Memory B cell (primary cell): ENCODE measurements around the gene TMPRSS2.

ENCODE experiments used
- ATAC-seq: fragments of 150-1000 bp; cut with Tn5 transposase; 2 replicates; pipeline ENCODE4 v1.10.0; 2021; ENCODE audit warnings: low read depth, mild to moderate bottlenecking, moderate library complexity
- DNase-seq, 2 donors: peaks; one replicate each; pipeline ENCODE4 v3.0.0; 2022; ENCODE audit warnings: low spot score in 2 of 2
- H3K27ac Mint-ChIP-seq: one replicate; pipeline ENCODE4 v1.8.0; 2022; ENCODE audit warnings: mild to moderate bottlenecking, moderate library complexity, mixed read lengths
- H3K27me3 Mint-ChIP-seq: one replicate; pipeline ENCODE4 v1.8.0; 2022; ENCODE audit warnings: mixed read lengths
- H3K36me3 Mint-ChIP-seq: one replicate; pipeline ENCODE4 v1.8.0; 2022; ENCODE audit warnings: mild to moderate bottlenecking, mixed read lengths
- H3K4me1 Mint-ChIP-seq: one replicate; pipeline ENCODE4 v1.8.0; 2022; ENCODE audit warnings: mixed read lengths
- H3K4me3 Mint-ChIP-seq: one replicate; pipeline ENCODE4 v1.8.0; 2022; ENCODE audit warnings: mild to moderate bottlenecking, moderate library complexity, mixed read lengths
- H3K9me3 Mint-ChIP-seq: one replicate; pipeline ENCODE4 v1.8.0; 2022; ENCODE audit warnings: mixed read lengths

Gene TMPRSS2

GRCh38 chr21:41523175-41523574 lies 15.2 kb upstream of the TMPRSS2 start:
- Mint-ChIP-seq H3K4me3 (no peak overlapping the region), H3K27me3 (peaks cover 10% of the 10 kb centered on the region), H3K9me3 (peaks cover 1% of the 10 kb centered on the region), H3K36me3 (no peaks in the 10 kb centered on the region), H3K4me1 (peaks cover 2% of the 10 kb centered on the region), H3K27ac (no peak overlapping the region)
- DNase-seq (no peak), ATAC-seq (no peak)

- Mint-ChIP-seq H3K9me3 (peaks cover 1% of the 10 kb centered on the region), H3K36me3 (no peaks in the 10 kb centered on the region), H3K27ac (no peak overlapping the region), H3K4me1 (peaks cover 2% of the 10 kb centered on the region), H3K4me3 (no peak overlapping the region), H3K27me3 (peaks cover 9% of the 10 kb centered on the region)
- DNase-seq, result no peak
- ATAC-seq, result no peak
Measured at GRCh38 chr21:41521489-41522027, 13.6 kb upstream of the TMPRSS2 start.

- Mint-ChIP-seq H3K4me1 (peaks cover 2% of the 10 kb centered on the region), H3K36me3 (no peaks in the 10 kb centered on the region), H3K4me3 (no peak overlapping the region), H3K27ac (no peak overlapping the region), H3K9me3 (peaks cover 3% of the 10 kb centered on the region), H3K27me3 (peaks cover 4% of the 10 kb centered on the region)
- no peak for DNase-seq
- ATAC-seq, result no peak
Measured at GRCh38 chr21:41520560-41521442, 12.8 kb upstream of the TMPRSS2 start.

GRCh38 chr21:41519806-41520559 lies 12.0 kb upstream of the TMPRSS2 start:
- no peak overlapping the region for H3K4me3 Mint-ChIP-seq
- peaks cover 3% of the 10 kb centered on the region for H3K9me3 Mint-ChIP-seq
- H3K27me3 Mint-ChIP-seq, result peaks cover 3% of the 10 kb centered on the region
- DNase-seq (no peak), ATAC-seq (no peak)
- H3K27ac Mint-ChIP-seq, result no peak overlapping the region
- peaks cover 2% of the 10 kb centered on the region for H3K4me1 Mint-ChIP-seq
- H3K36me3 Mint-ChIP-seq, result no peaks in the 10 kb centered on the region

- Mint-ChIP-seq H3K36me3 (no peaks in the 10 kb centered on the region), H3K4me3 (no peak overlapping the region), H3K27ac (no peak overlapping the region), H3K9me3 (peaks cover 3% of the 10 kb centered on the region), H3K4me1 (peaks cover 2% of the 10 kb centered on the region), H3K27me3 (peaks cover 1% of the 10 kb centered on the region)
- ATAC-seq (no peak), DNase-seq (no peak)
Measured at GRCh38 chr21:41518757-41519156, 10.8 kb upstream of the TMPRSS2 start.

- Mint-ChIP-seq H3K27ac (no peak overlapping the region), H3K27me3 (peaks cover 2% of the 10 kb centered on the region), H3K4me1 (no peaks in the 10 kb centered on the region), H3K36me3 (no peaks in the 10 kb centered on the region), H3K4me3 (no peak overlapping the region), H3K9me3 (peaks cover 1% of the 10 kb centered on the region)
- ATAC-seq (no peak), DNase-seq (no peak)
Measured at GRCh38 chr21:41511858-41512257, 3.9 kb upstream of the TMPRSS2 start.

- H3K4me3 Mint-ChIP-seq, result no peak overlapping the region
- DNase-seq (no peak), ATAC-seq (no peak)
- no peaks in the 10 kb centered on the region for H3K4me1 Mint-ChIP-seq
- H3K27me3 Mint-ChIP-seq, result peaks cover 6% of the 10 kb centered on the region
- H3K36me3 Mint-ChIP-seq, result no peaks in the 10 kb centered on the region
- no peak overlapping the region for H3K27ac Mint-ChIP-seq
- H3K9me3 Mint-ChIP-seq, result no peaks in the 10 kb centered on the region
Measured at GRCh38 chr21:41510500-41510899, 2.5 kb upstream of the TMPRSS2 start.

- Mint-ChIP-seq H3K27me3 (peaks cover 7% of the 10 kb centered on the region), H3K4me1 (no peaks in the 10 kb centered on the region), H3K9me3 (no peaks in the 10 kb centered on the region), H3K27ac (no peak overlapping the region), H3K36me3 (no peaks in the 10 kb centered on the region), H3K4me3 (no peak overlapping the region)
- DNase-seq (no peak), ATAC-seq (no peak)
Measured at GRCh38 chr21:41509733-41510132, 1.8 kb upstream of the TMPRSS2 start.

GRCh38 chr21:41509145-41509496 lies 1.2 kb upstream of the TMPRSS2 start:
- ATAC-seq (no peak), DNase-seq (no peak)
- Mint-ChIP-seq H3K9me3 (no peaks in the 10 kb centered on the region), H3K27me3 (peaks cover 11% of the 10 kb centered on the region), H3K4me1 (no peaks in the 10 kb centered on the region), H3K4me3 (no peak overlapping the region), H3K36me3 (no peaks in the 10 kb centered on the region), H3K27ac (no peak overlapping the region)

- no peak for ATAC-seq
- DNase-seq, result no peak
- Mint-ChIP-seq H3K4me1 (no peaks in the 10 kb centered on the region), H3K27ac (no peak overlapping the region), H3K36me3 (no peaks in the 10 kb centered on the region), H3K4me3 (no peak overlapping the region), H3K9me3 (no peaks in the 10 kb centered on the region), H3K27me3 (peaks cover 12% of the 10 kb centered on the region)
Measured at GRCh38 chr21:41508415-41509144, 622 bp upstream of the TMPRSS2 start.

GRCh38 chr21:41506611-41507520 lies 1.1 kb downstream of the TMPRSS2 start:
- no peak overlapping the region for H3K27ac Mint-ChIP-seq
- no peaks in the 10 kb centered on the region for H3K9me3 Mint-ChIP-seq
- ATAC-seq (no peak), DNase-seq (no peak)
- H3K27me3 Mint-ChIP-seq, result peaks cover 17% of the 10 kb centered on the region
- H3K4me3 Mint-ChIP-seq, result no peak overlapping the region
- H3K4me1 Mint-ChIP-seq, result no peaks in the 10 kb centered on the region
- H3K36me3 Mint-ChIP-seq, result no peaks in the 10 kb centered on the region

GRCh38 chr21:41506005-41506594 lies 1.9 kb downstream of the TMPRSS2 start:
- no peak overlapping the region for H3K4me3 Mint-ChIP-seq
- DNase-seq (no peak), ATAC-seq (no peak)
- H3K27me3 Mint-ChIP-seq, result peaks cover 17% of the 10 kb centered on the region
- no peaks in the 10 kb centered on the region for H3K36me3 Mint-ChIP-seq
- no peaks in the 10 kb centered on the region for H3K9me3 Mint-ChIP-seq
- no peak overlapping the region for H3K27ac Mint-ChIP-seq
- no peaks in the 10 kb centered on the region for H3K4me1 Mint-ChIP-seq

GRCh38 chr21:41504030-41504429 lies 3.9 kb downstream of the TMPRSS2 start:
- no peak overlapping the region for H3K27ac Mint-ChIP-seq
- H3K4me1 Mint-ChIP-seq, result no peaks in the 10 kb centered on the region
- no peaks in the 10 kb centered on the region for H3K9me3 Mint-ChIP-seq
- ATAC-seq (no peak), DNase-seq (no peak)
- H3K36me3 Mint-ChIP-seq, result no peaks in the 10 kb centered on the region
- H3K27me3 Mint-ChIP-seq, result peaks cover 15% of the 10 kb centered on the region
- no peak overlapping the region for H3K4me3 Mint-ChIP-seq
